Measurements from ENCODE around the gene LAG3.

The LAG3 gene

DNA sequence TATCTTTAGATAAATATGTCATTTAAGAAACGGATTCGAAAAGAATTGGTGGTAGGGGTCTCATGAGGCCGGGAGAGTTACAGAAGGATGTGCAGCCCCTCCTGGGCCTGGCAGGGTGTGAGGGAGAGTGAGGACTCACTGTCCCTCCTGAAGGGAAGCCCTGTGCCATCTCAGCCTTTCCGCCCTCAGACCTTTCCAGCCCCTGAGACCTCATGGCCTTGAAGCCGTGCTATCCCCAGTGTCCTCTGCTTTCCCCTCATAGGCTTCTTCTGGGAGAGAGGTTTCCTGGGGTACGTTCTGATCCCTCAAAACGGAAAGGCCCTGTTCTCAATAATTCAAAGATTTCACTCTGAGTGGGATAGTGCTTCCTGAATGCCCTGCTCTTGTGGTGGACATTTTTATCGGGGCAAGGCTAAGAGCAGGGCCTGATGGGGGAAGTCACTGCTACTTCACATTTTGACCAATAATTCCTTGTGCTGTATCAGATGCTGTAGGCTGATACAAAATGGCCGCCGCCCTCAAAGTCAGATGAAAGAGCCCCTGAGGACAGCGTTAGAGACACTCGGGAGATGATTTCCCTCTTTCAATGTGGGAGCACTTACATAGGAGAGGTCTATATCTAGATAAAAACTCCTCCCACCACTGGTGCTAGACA, 18.3 kb downstream of the LAG3 start:
- DNase-seq (ENCODE audit: low spot score): peak; percentile 2

GRCh38 chr12:6791931-6792520, 19.7 kb downstream of the LAG3 start:
- no peak for DNase-seq (ENCODE audit: low spot score)

DNA sequence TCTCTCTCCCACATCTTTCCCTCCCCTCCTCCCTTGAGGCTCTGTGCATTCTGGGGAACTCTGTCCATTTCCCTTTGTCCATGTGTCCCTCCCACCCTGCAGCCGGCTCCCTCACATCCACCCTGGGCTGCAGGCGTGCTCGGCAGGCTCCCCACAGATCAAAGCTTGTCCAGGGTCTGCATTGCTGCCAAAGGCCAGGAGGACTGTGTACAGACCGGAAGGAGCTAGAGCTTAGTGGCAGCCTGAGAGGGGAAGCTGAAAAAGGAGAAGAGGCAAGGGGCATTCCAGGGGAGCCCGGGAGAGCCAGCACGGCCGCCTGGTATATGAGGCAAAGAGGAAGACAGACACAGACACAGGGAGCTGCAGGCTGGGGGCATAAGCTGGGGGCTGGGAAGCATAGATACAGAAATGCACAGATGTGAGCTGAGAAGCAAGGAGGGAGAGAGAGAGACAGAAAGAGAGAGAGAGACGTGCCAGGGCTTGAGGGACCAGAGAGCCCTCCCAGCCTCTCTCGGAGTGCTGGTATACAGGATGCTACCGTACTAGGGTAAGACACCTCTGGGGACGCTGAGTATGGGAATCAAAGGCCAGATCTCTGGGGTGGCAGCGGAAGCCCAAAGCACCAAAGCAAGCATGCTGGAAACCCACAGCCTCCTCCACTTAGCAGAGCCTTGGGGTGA, 20.3 kb downstream of the LAG3 start:
- DNase-seq (ENCODE audit: low spot score): no peak

- no peak for DNase-seq (ENCODE audit: low spot score)
Measured at GRCh38 chr12:6795088-6795487, 22.8 kb downstream of the LAG3 start.

DNA sequence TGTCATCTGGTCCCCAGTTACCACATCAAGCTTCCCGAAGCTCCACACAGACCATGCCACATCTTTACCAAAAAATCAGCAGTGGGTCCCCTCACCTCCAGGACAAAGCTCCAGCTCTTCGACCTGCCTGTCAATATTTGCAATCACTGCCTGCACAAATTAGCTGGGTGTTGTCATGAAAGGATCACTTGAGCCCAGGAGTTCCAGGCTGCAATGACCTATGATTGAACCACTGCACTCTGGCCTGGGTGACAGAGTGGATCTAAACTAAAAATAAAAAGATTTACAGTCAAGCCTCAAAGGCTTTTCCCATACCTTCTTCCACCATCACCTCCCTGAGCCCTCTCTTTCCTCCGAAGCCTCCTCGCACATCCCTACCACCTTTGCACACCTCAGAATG, 24.3 kb downstream of the LAG3 start:
- peak; percentile 8 for DNase-seq (ENCODE audit: low spot score)

- no peak for DNase-seq (ENCODE audit: low spot score)
Measured at GRCh38 chr12:6799147-6799546, 26.8 kb downstream of the LAG3 start.

DNA sequence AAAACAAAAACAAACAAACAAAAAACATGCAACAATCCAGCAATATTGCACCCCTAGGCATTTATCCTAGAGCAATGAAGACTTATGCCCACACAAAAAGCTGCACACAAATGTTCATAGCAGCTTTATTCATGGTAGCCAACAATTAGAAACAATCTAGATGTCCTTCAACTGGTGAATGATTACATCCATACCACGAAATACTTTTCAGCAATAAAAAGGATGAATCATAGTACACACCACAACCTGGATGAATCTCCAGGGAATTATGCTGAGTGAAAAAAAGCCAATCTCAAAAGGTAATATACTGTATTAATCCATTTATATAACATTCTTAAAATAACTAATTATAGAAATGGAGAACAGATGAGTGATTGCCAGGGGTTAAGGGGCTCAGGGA, 34.9 kb downstream of the LAG3 start:
- DNase-seq (ENCODE audit: low spot score): no peak

DNA sequence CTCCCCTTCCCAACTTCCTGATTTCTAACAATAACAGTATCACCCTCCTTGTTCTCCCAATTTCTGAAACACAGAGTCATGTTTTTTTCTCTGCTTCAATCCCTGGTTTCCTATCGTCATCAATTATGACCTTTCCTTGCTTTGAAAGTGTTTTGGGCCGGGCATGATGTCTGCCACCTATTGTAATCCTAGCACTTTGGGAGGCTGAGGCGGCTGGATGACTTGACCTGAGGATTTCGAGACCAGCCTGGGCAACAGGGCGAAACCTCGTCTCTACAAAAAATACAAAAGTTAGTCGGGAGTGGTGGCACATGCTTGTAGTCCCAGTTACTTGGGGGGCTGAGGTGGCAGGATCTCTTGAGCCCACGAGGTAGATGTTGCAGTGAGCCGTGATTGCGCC, 36.7 kb downstream of the LAG3 start:
- no peak for DNase-seq (ENCODE audit: low spot score)

DNA sequence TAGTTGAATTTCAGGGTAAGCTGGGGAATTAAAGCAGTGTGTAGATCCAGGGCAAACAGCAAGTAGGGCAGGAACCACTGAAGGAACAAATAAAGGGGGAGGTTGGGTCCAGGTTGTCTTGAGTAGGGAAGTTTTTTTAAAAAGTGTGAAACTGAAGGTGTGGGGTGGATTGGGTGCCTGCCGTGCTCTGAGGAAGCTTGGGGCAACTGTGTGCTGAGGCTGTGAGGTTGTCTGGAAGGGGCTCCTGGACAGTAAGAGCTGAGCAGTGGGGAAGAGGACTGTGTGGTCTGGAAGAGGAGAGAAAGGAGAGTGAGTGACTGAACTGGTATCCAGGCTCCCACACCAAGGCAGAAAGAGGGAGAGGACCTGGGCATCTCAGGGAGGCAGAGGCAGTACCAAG, 38.4 kb downstream of the LAG3 start:
- DNase-seq (ENCODE audit: low spot score): peak; percentile 1

DNA sequence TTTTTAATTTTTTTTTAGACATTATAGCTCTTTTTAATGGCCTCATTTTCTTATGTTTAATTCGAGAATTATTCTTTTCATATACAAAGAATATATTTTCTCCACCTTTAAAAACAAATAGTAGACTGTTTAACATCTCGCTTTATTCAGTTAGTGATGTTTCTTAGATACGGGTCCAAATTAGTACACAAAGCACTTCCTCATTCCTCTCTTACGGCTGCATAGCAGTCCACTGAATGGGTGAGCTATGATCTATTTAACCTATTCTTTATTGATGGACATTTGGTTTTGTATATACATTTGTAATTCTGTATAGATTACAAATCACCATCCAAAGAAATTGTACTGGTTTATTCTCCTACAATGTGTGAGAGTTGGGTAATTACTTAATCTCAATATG, 41.0 kb downstream of the LAG3 start:
- no peak for DNase-seq (ENCODE audit: low spot score)

GRCh38 chr12:6816598-6816997, 44.3 kb downstream of the LAG3 start:
- DNase-seq (ENCODE audit: low spot score): no peak

GRCh38 chr12:6817098-6817497, 44.8 kb downstream of the LAG3 start:
- no peak for DNase-seq (ENCODE audit: low spot score)

GRCh38 chr12:6817662-6818157, 45.4 kb downstream of the LAG3 start:
- no peak for DNase-seq (ENCODE audit: low spot score)

- no peak for DNase-seq (ENCODE audit: low spot score)
Measured at GRCh38 chr12:6818222-6818621, 45.9 kb downstream of the LAG3 start.

GRCh38 chr12:6818645-6819044, 46.3 kb downstream of the LAG3 start:
- no peak for DNase-seq (ENCODE audit: low spot score)

GRCh38 chr12:6819106-6820030, 47.0 kb downstream of the LAG3 start:
- DNase-seq (ENCODE audit: low spot score): no peak

DNA sequence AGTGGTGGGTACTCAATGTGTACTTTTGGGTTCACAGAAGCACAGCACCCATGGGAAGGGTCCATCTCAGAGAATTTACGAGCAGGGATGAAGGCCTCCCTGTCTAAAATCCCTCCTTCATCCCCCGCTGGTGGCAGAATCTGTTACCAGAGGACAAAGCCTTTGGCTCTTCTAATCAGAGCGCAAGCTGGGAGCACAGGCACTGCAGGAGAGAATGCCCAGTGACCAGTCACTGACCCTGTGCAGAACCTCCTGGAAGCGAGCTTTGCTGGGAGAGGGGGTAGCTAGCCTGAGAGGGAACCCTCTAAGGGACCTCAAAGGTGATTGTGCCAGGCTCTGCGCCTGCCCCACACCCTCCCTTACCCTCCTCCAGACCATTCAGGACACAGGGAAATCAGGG, 47.8 kb downstream of the LAG3 start:
- DNase-seq (ENCODE audit: low spot score): no peak

GRCh38 chr12:6821591-6822425, 49.5 kb downstream of the LAG3 start, which contains the start of gene GPR162:
TSS of gene GPR162 (plus strand) at chr12:6821821. CDS start at chr12:6823899, 2,078 bp downstream.
- DNase-seq (ENCODE audit: low spot score): peak; percentile 78

- DNase-seq (ENCODE audit: low spot score): no peak
Measured at GRCh38 chr12:6822426-6823135, 50.3 kb downstream of the LAG3 start.

Data from HuH-7.5 (cell line).